Prostate gland (tissue), 2 donors: ENCODE data around the gene ARHGEF28. TPM values are rescaled to one million over a fixed set of nuclear protein-coding genes. Genes with fewer than 3 reads are reported as not detected.

ENCODE experiments used
- DNase-seq: peaks from one replicate; pipeline ENCODE4 v3.0.0-alpha.2; 2019; ENCODE audit warnings: low spot score
- H3K27ac ChIP-seq, 2 donors: fragments of 200-600 bp; sonication (generic); 2 replicates each; pipeline ENCODE4 v1.5.1; 2017 to 2019
- H3K27me3 ChIP-seq: fragments of 200-600 bp; sonication (generic); replicated peaks from 2 replicates; pipeline ENCODE4 v1.5.1; 2019; ENCODE audit not compliant: insufficient read depth
- H3K36me3 ChIP-seq, 2 donors: fragments of 200-600 bp; sonication (generic); 1 replicate in 1 of 2; 2 replicates in 1 of 2; pipeline versions ENCODE4 v1.5.1 to v1.8.1; 2017 to 2019
- H3K4me1 ChIP-seq: fragments of 200-600 bp; sonication (generic); replicated peaks from 2 replicates; pipeline ENCODE4 v1.5.1; 2019
- H3K4me3 ChIP-seq, 2 donors: fragments of 200-600 bp; sonication (generic); 2 replicates each; pipeline ENCODE4 v1.5.1; 2017 to 2019
- H3K9me3 ChIP-seq: fragments of 200-600 bp; sonication (generic); 2 replicates; pipeline ENCODE4 v1.5.1; 2017
- CTCF ChIP-seq, 4 experiments: fragments of 200-600 bp in 2 of 4; fragments of 450-650 bp in 2 of 4; sonication (generic) in 2 of 4; IDR thresholded peaks; 1 replicate in 3 of 4; 2 replicates in 1 of 4; pipeline ENCODE4 v1.5.1; 2016 to 2019; ENCODE audit warnings: antibody characterized with exemption in 4 of 4, mild to moderate bottlenecking in 2 of 4, moderate library complexity in 2 of 4
- POLR2A ChIP-seq: fragments of 450-650 bp; IDR thresholded peaks from one replicate; pipeline ENCODE4 v1.6.1; 2016; ENCODE audit warnings: antibody characterized with exemption, mild to moderate bottlenecking
- POLR2AphosphoS5 ChIP-seq: sonication (generic); formaldehyde crosslinking; IDR thresholded peaks from one replicate; pipeline ENCODE4 v1.6.1; 2017; ENCODE audit warnings: antibody characterized with exemption
- WGBS: methylation state at CpG from one replicate; pipeline ENCODE4 v1.1.5; 2018; 5-methylcytosine and 5-hydroxymethylcytosine counted together
- intact Hi-C: fragments of 100-400 bp; cut with DNase I; formaldehyde crosslinking; loops from one replicate; pipeline ENCODE4 v1.14.2; 2022
- total RNA-seq, 2 donors: library from RNA; depleted of rRNA; stranded (reverse); fragments of >200 nt; gene quantifications; one replicate each; pipeline ENCODE4 v1.1.0, GENCODE V29; 2016

The ARHGEF28 gene
- total RNA-seq, 2 donors from 2014 or later: 18.9 to 28.3 TPM

GRCh38 chr5:73748510-73749400 is 122.8 kb downstream of the ARHGEF28 start:
- Histone ChIP-seq H3K36me3 (no peaks in the 10 kb centered on the region), H3K4me1 (no peaks in the 10 kb centered on the region), H3K4me3 (no peak overlapping the region), H3K9me3 (no peaks in the 10 kb centered on the region), H3K27ac (no peak overlapping the region), H3K27me3 (no peaks in the 10 kb centered on the region)
- intact Hi-C loops: no loop called here
- TF ChIP-seq POLR2AphosphoS5 (no peak), POLR2A (no peak), CTCF (IDR thresholded peaks at IDR 0.05) (no peak)
- WGBS: 42% methylated on average over 11 of the region's 11 CpGs
- DNase-seq: no peak

DNA sequence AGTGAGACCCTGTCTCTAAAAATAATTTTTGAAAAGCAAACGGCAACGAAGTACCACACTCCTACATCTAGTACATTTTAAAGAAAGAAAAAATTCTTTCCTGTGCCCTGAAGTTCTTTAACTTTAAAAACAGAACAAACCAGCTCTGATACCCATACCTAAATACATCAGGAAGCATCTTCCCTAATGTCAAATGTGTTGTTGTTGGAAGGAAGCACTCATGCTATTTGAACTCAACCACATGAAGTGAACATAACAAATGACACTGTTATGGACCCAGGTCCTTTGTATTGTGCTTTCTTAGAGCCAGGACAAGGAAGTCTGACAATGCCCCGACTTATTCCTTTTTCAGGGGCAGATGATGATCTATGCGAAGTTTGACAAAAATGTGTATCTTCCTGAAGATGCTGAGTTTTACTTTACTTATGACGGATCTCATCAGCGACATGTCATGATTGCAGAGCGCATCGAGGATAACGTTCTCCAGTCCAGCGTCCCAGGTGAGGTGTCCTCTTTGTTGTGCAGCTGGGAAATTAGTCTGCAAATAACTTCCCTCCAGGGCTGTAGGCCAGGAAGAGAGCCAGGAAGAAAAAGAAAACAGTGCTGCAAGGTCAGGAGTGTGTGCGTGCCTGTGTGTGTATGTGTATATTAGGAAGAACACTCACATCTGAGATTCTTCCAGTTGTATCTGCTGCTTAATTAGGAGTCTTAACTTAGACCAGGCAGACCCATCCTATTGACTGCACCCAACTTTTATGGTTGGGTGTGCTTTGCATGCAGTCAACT is 123.7 kb downstream of the ARHGEF28 start:
- no peak overlapping the region for H3K27ac ChIP-seq
- WGBS: 67% methylated on average over 11 of the region's 11 CpGs
- no peak for DNase-seq
- H3K9me3 ChIP-seq: no peaks in the 10 kb centered on the region
- intact Hi-C loops: loop anchor here (5.0 kb wide), 1 partner anchor 122 kb away; the partner anchor contains the start of gene ARHGEF28
- TF ChIP-seq POLR2AphosphoS5 (no peak), CTCF (IDR thresholded peaks at IDR 0.05) (no peak), POLR2A (no peak)
- H3K4me3 ChIP-seq: no peak overlapping the region
- no peaks in the 10 kb centered on the region for H3K4me1 ChIP-seq
- no peaks in the 10 kb centered on the region for H3K27me3 ChIP-seq
- no peaks in the 10 kb centered on the region for H3K36me3 ChIP-seq

- 68% methylated on average over 7 of the region's 7 CpGs for WGBS
- intact Hi-C loops: loop anchor here (5.0 kb wide), 1 partner anchor 124 kb away; the partner anchor contains the start of gene ARHGEF28
- Histone ChIP-seq H3K4me1 (no peaks in the 10 kb centered on the region), H3K9me3 (no peaks in the 10 kb centered on the region), H3K27me3 (no peaks in the 10 kb centered on the region), H3K27ac (no peak overlapping the region), H3K4me3 (no peak overlapping the region), H3K36me3 (no peaks in the 10 kb centered on the region)
- no peak for DNase-seq
- TF ChIP-seq POLR2AphosphoS5 (no peak), POLR2A (no peak), CTCF (IDR thresholded peaks at IDR 0.05) (no peak)
Observed at GRCh38 chr5:73751254-73751914, 125.4 kb downstream of the ARHGEF28 start.

DNA sequence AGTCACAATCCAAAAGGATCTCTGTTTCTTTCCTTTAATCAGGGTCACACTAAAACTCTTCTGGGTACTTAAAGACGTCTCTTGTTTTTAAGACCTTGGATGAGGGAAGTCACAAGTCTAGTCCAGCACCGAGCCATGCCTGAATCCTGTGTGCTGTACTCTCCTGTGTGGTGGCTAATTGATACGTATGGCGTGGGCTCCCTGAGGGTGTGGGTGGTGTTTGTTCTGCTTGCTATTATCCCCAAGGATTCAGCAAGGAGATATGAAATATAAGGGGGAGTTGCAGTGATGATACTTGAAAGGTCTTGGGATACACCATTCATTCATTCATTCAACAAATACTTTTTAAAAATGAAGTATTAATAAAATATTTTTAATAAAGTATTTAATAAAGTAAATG is 128.3 kb downstream of the ARHGEF28 start:
- Histone ChIP-seq H3K9me3 (no peaks in the 10 kb centered on the region), H3K36me3 (no peaks in the 10 kb centered on the region), H3K4me1 (no peaks in the 10 kb centered on the region), H3K27ac (no peak overlapping the region), H3K27me3 (no peaks in the 10 kb centered on the region), H3K4me3 (no peak overlapping the region)
- TF ChIP-seq POLR2AphosphoS5 (no peak), CTCF (IDR thresholded peaks at IDR 0.05) (no peak), POLR2A (no peak)
- intact Hi-C loops: loop anchor here (5.0 kb wide), 1 partner anchor 127 kb away; the partner anchor contains the start of gene ARHGEF28
- no peak for DNase-seq
- 93% methylated on average over 4 of the region's 4 CpGs for WGBS
